Spleen (tissue), 7 donors: ENCODE results near the gene KLHDC8B.

ENCODE experiments used
- POLR2A ChIP-seq, 3 donors: fragments of 450-650 bp; IDR thresholded peaks; one replicate each; pipeline ENCODE4 v1.5.1; 2017; ENCODE audit warnings: antibody characterized with exemption in 3 of 3, mild to moderate bottlenecking in 1 of 3
- POLR2AphosphoS5 ChIP-seq, 3 donors: sonication (generic); formaldehyde crosslinking; IDR thresholded peaks; one replicate each; pipeline ENCODE4 v1.5.1; 2017; ENCODE audit warnings: antibody characterized with exemption in 3 of 3
- TF ChIP-seq, protein P1 (sequence below), 11 experiments: fragments of 200-600 bp in 7 of 11; fragments of 450-650 bp in 4 of 11; sonication (generic) in 4 of 11; IDR thresholded peaks in 8 of 11; conservative IDR thresholded peaks in 3 of 11; 1 replicate in 7 of 11; 2 replicates in 4 of 11; pipeline versions ENCODE4 v1.4.0 to v1.8.0; 2016 to 2021; ENCODE audit warnings: antibody characterized with exemption in 11 of 11, inconsistent platforms in 4 of 11, mild to moderate bottlenecking in 1 of 11
- donor health status: DM: no; HTN: no; CAD: no; lungs with moderate emphysema.
- donor health status: DM: no; HTN: no; CAD: no.
- donor health status: DM: no; HTN: no; CAD: no.

DNA sequence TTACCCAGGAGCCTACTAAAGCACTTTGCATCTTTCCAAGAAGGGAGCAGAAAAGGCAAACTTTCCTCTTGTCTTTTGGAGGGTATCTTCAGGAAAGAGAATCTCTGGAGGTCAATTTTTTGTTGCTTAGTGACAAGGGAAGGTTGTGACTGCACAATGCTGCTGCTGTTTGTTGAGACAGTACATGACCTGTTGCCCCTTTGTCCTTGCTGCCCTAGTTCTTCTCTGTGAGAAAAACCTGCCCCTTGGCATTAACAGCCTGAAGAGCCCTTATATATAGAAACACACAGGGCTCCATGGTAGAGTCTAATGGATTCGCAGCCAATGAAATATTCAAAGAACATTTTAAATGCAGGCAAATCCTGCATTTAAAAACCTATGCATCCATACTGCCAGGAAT, 20.3 kb downstream of the KLHDC8B start:
- TF ChIP-seq, protein P1, sequence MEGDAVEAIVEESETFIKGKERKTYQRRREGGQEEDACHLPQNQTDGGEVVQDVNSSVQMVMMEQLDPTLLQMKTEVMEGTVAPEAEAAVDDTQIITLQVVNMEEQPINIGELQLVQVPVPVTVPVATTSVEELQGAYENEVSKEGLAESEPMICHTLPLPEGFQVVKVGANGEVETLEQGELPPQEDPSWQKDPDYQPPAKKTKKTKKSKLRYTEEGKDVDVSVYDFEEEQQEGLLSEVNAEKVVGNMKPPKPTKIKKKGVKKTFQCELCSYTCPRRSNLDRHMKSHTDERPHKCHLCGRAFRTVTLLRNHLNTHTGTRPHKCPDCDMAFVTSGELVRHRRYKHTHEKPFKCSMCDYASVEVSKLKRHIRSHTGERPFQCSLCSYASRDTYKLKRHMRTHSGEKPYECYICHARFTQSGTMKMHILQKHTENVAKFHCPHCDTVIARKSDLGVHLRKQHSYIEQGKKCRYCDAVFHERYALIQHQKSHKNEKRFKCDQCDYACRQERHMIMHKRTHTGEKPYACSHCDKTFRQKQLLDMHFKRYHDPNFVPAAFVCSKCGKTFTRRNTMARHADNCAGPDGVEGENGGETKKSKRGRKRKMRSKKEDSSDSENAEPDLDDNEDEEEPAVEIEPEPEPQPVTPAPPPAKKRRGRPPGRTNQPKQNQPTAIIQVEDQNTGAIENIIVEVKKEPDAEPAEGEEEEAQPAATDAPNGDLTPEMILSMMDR (IDR thresholded peaks at IDR 0.05 in 8 of 11, conservative IDR thresholded peaks at IDR 0.05 in 3 of 11) = no peak
- TF ChIP-seq POLR2A (IDR thresholded peaks at IDR 0.05) (no peak), POLR2AphosphoS5 (IDR thresholded peaks at IDR 0.05) (no peak)
